HCT116 (cell line): ENCODE data around the gene CCDC70. TPM values are rescaled to one million over a fixed set of nuclear protein-coding genes. Genes with fewer than 3 reads are reported as not detected.

Experiments used
- ATAC-seq: fragments of 200-7000 bp; cut with Tn5 transposase; 2 replicates; pipeline ENCODE4 v1.9.1; 2020; ENCODE audit warnings: mild to moderate bottlenecking, moderate library complexity
- BruUV-seq: library from RNA; stranded (reverse); fragments of 400-500 nt; replicated peaks from 2 replicates; lab custom pipeline; 2021; lab: Mats Ljungman, UMichigan
- CTCF ChIA-PET: fragments of 300-600 bp; sonication (Branson Sonifier 250); formaldehyde crosslinking; loops from one replicate; lab custom pipeline; 2021; ENCODE audit warnings: antibody characterized with exemption; lab: Charles Lee
- POLR2A ChIA-PET: fragments of 300-600, 350-600 bp; sonication (Branson Sonifier 250); formaldehyde crosslinking; loops from one replicate; lab custom pipeline; 2021; ENCODE audit warnings: antibody characterized with exemption; lab: Charles Lee
- RAD21 ChIA-PET, 2 experiments: fragments of 300-600 bp; sonication (Branson Sonifier 250); formaldehyde crosslinking; loops; one replicate each; lab custom pipeline; 2023; ENCODE audit warnings: low total read pairs in 2 of 2; ENCODE audit not compliant: uncharacterized antibody in 2 of 2, unreplicated experiment in 2 of 2, low non-redundant PET in 1 of 2; lab: Charles Lee
- DNase-seq: peaks from one replicate; pipeline ENCODE4 v3.0.0-alpha.2; 2010; ENCODE audit warnings: low read depth, low spot score
- H2AFZ ChIP-seq: fragments of 200-600 bp; shearing (Covaris generic), sonication (generic); 2 replicates; pipeline ENCODE4 v1.6.1; 2017; ENCODE audit warnings: low read depth, mixed run types, mixed read lengths, antibody characterized with exemption, low read length; ENCODE audit not compliant: poor library complexity, severe bottlenecking
- H3K27ac ChIP-seq: 2 replicates; pipeline ENCODE4 v1.5.1; 2012; ENCODE audit warnings: low read depth, low read length
- H3K27me3 ChIP-seq: fragments of 200-600 bp; sonication (generic); 2 replicates; pipeline ENCODE4 v1.6.1; 2016; ENCODE audit warnings: mixed run types, low read length, mixed read lengths; ENCODE audit not compliant: insufficient read depth
- H3K36me3 ChIP-seq, 2 experiments: fragments of 200-500 bp in 1 of 2; fragments of 200-600 bp in 1 of 2; sonication (Bioruptor generic) in 1 of 2; sonication (generic) in 1 of 2; 2 replicates each; pipeline versions ENCODE4 v1.5.1 to v1.6.1; 2014 to 2016; ENCODE audit warnings: low read length in 2 of 2, inconsistent platforms in 1 of 2, mixed read lengths in 1 of 2, mixed run types in 1 of 2; ENCODE audit not compliant: insufficient read depth in 2 of 2, control insufficient read depth in 1 of 2
- H3K4me1 ChIP-seq, 2 experiments: fragments of 200-600 bp in 1 of 2; sonication (generic) in 1 of 2; 2 replicates each; pipeline versions ENCODE4 v1.5.1 to v1.6.1; 2012 to 2017; ENCODE audit warnings: low read length in 2 of 2, inconsistent platforms in 1 of 2, mild to moderate bottlenecking in 1 of 2, mixed read lengths in 1 of 2, mixed run types in 1 of 2, moderate library complexity in 1 of 2; ENCODE audit not compliant: insufficient read depth in 2 of 2, control insufficient read depth in 1 of 2
- H3K4me2 ChIP-seq: fragments of 200-600 bp; sonication (generic); 2 replicates; pipeline ENCODE4 v1.6.1; 2017; ENCODE audit warnings: mixed run types, low read length, mixed read lengths
- H3K4me3 ChIP-seq, 2 experiments: fragments of 200-600 bp in 1 of 2; sonication (generic) in 1 of 2; replicated peaks in 1 of 2; 2 replicates each; pipeline ENCODE4 v1.5.1; 2011 to 2016; ENCODE audit warnings: low read length in 2 of 2, control low read depth in 1 of 2, low read depth in 1 of 2, mild to moderate bottlenecking in 1 of 2, mixed read lengths in 1 of 2, mixed run types in 1 of 2
- H3K79me2 ChIP-seq: fragments of 200-600 bp; sonication (generic); 2 replicates; pipeline ENCODE4 v1.6.1; 2017; ENCODE audit warnings: mild to moderate bottlenecking, mixed run types, low read length, moderate library complexity, mixed read lengths; ENCODE audit not compliant: insufficient read depth
- H3K9ac ChIP-seq: fragments of 200-600 bp; sonication (generic); 2 replicates; pipeline ENCODE4 v1.6.1; 2016; ENCODE audit warnings: low read length, mixed read lengths
- H3K9me2 ChIP-seq: fragments of 200-600 bp; sonication (generic), shearing (Covaris generic); 2 replicates; pipeline ENCODE4 v1.6.1; 2017; ENCODE audit warnings: mixed run types, mild to moderate bottlenecking, moderate library complexity; ENCODE audit not compliant: insufficient read depth
- H3K9me3 ChIP-seq, 2 experiments: fragments of 200-500 bp in 1 of 2; fragments of 200-600 bp in 1 of 2; sonication (Bioruptor generic) in 1 of 2; sonication (generic) in 1 of 2; 2 replicates each; pipeline ENCODE4 v1.6.1; 2014 to 2017; ENCODE audit warnings: low read length in 2 of 2, mixed read lengths in 2 of 2, inconsistent platforms in 1 of 2, low read depth in 1 of 2, mild to moderate bottlenecking in 1 of 2, mixed run types in 1 of 2, moderate library complexity in 1 of 2; ENCODE audit not compliant: control insufficient read depth in 1 of 2, insufficient read depth in 1 of 2
- H4K20me1 ChIP-seq: fragments of 200-600 bp; sonication (generic), shearing (Covaris generic); 2 replicates; pipeline ENCODE4 v1.6.1; 2017; ENCODE audit warnings: mixed run types, mild to moderate bottlenecking, moderate library complexity; ENCODE audit not compliant: insufficient read depth
- CEBPB ChIP-seq: IDR thresholded peaks from 2 replicates; pipeline ENCODE4 v1.6.1; 2012; ENCODE audit warnings: low read depth
- EGR1 ChIP-seq: IDR thresholded peaks from 2 replicates; pipeline ENCODE4 v1.6.1; 2012; ENCODE audit warnings: low read depth
- ELF1 ChIP-seq: IDR thresholded peaks from 2 replicates; pipeline ENCODE4 v1.6.1; 2012; ENCODE audit warnings: low read depth, borderline replicate concordance
- EZH2 ChIP-seq: fragments of 200-600 bp; sonication (generic); IDR thresholded peaks from 2 replicates; pipeline ENCODE4 v1.6.1; 2017; ENCODE audit warnings: antibody characterized with exemption, mixed run types
- FOSL1 ChIP-seq: IDR thresholded peaks from 2 replicates; pipeline ENCODE4 v1.6.1; 2012; ENCODE audit warnings: low read depth
- MAX ChIP-seq: IDR thresholded peaks from 2 replicates; pipeline ENCODE4 v1.6.1; 2012
- RAD21 ChIP-seq: IDR thresholded peaks from 2 replicates; pipeline ENCODE4 v1.6.1; 2012; ENCODE audit warnings: low read depth, mild to moderate bottlenecking
- SRF ChIP-seq: IDR thresholded peaks from 2 replicates; pipeline ENCODE4 v1.6.1; 2012; ENCODE audit warnings: low read depth
- YY1 ChIP-seq: IDR thresholded peaks from 2 replicates; pipeline ENCODE4 v1.6.1; 2011; ENCODE audit warnings: low read length, low read depth, moderate library complexity, mild to moderate bottlenecking; ENCODE audit not compliant: insufficient replicate concordance; ENCODE audit errors: extremely low read depth
- ZFX ChIP-seq: fragments of 450-650 bp; IDR thresholded peaks from 2 replicates; pipeline ENCODE4 v1.6.1; 2017
- ZNF274 ChIP-seq: fragments of 200-500 bp; sonication (Bioruptor generic); IDR thresholded peaks from 2 replicates; pipeline ENCODE4 v1.6.1; 2014; ENCODE audit warnings: mild to moderate bottlenecking, low read depth, low read length, inconsistent platforms
- intact Hi-C: fragments of 100-400 bp; cut with micrococcal nuclease; formaldehyde crosslinking; loops from 2 replicates; pipeline ENCODE4 v1.10.0; 2022
- total RNA-seq: library from RNA; stranded (reverse); gene quantifications from one replicate; pipeline ENCODE4 v1.2.1, GENCODE V29; 2021; ENCODE audit not compliant: unreplicated experiment
- TF ChIP-seq, protein P1 (sequence below): IDR thresholded peaks from 2 replicates; pipeline ENCODE4 v1.6.1; 2012; ENCODE audit warnings: low read depth
- TF ChIP-seq, protein P2 (sequence below): IDR thresholded peaks from 2 replicates; pipeline ENCODE4 v1.6.1; 2012

CCDC70 gene
- total RNA-seq, 1 experiment from 2014 or later, result not detected

DNA sequence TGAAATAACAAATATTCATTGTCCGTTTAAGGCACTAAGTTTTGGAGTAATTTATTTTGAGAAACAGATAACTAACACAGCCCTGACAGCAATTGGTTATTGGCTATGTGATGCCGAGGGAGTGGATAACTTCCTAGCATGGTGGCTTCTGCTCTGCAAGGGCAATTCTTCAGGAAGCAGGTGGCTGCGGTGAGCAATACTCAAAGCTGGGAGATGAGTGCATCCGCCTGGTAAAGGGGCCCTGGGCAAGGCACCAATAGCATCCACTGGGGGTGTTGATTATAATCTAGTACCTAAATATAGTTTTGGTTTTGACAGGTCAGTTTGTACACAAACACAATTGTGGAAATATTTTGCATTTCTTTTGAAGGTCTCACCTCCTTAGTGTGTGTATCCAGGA, 41.0 kb downstream of the CCDC70 start:
- Histone ChIP-seq H3K9me2 (no peaks in the 10 kb centered on the region), H3K27me3 (0 out of 2 replicates have a peak, but pooled peaks cover 2% of the 10 kb centered on the region), H2AFZ (no peak overlapping the region), H3K4me2 (no peak overlapping the region), H3K4me1 (no peaks in the 10 kb centered on the region), H3K4me3 (no peak overlapping the region), H3K9ac (no peak overlapping the region), H4K20me1 (no peaks in the 10 kb centered on the region), H3K36me3 (no peaks in the 10 kb centered on the region), H3K79me2 (no peaks in the 10 kb centered on the region), H3K27ac (no peak overlapping the region), H3K9me3 (no peaks in the 10 kb centered on the region)
- ATAC-seq (no peak), DNase-seq (no peak)
- no TSS peak for BruUV-seq
- ChIA-PET CTCF (no interaction called here), RAD21 (no interaction called here), POLR2A (no interaction called here)
- intact Hi-C loops, result loop anchor here (1.0 kb wide), 1 partner anchor 46 kb away; no protein-coding TSS in a partner anchor
- TF ChIP-seq ZNF274 (no peak), MAX (no peak), ZFX (no peak), EGR1 (no peak), FOSL1 (no peak), RAD21 (no peak), ELF1 (no peak), YY1 (no peak), SRF (no peak), EZH2 (no peak), CEBPB (no peak)
- TF ChIP-seq, protein P1, sequence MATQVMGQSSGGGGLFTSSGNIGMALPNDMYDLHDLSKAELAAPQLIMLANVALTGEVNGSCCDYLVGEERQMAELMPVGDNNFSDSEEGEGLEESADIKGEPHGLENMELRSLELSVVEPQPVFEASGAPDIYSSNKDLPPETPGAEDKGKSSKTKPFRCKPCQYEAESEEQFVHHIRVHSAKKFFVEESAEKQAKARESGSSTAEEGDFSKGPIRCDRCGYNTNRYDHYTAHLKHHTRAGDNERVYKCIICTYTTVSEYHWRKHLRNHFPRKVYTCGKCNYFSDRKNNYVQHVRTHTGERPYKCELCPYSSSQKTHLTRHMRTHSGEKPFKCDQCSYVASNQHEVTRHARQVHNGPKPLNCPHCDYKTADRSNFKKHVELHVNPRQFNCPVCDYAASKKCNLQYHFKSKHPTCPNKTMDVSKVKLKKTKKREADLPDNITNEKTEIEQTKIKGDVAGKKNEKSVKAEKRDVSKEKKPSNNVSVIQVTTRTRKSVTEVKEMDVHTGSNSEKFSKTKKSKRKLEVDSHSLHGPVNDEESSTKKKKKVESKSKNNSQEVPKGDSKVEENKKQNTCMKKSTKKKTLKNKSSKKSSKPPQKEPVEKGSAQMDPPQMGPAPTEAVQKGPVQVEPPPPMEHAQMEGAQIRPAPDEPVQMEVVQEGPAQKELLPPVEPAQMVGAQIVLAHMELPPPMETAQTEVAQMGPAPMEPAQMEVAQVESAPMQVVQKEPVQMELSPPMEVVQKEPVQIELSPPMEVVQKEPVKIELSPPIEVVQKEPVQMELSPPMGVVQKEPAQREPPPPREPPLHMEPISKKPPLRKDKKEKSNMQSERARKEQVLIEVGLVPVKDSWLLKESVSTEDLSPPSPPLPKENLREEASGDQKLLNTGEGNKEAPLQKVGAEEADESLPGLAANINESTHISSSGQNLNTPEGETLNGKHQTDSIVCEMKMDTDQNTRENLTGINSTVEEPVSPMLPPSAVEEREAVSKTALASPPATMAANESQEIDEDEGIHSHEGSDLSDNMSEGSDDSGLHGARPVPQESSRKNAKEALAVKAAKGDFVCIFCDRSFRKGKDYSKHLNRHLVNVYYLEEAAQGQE, result no peak
- TF ChIP-seq, protein P2, sequence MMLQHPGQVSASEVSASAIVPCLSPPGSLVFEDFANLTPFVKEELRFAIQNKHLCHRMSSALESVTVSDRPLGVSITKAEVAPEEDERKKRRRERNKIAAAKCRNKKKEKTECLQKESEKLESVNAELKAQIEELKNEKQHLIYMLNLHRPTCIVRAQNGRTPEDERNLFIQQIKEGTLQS, result no peak
